Stimulated activated CD8-positive, alpha-beta memory T cell treated with anti-CD3 and anti-CD28 coated beads, Interleukin-15, amount 100 ng/mL, for 24 hours (primary cell): Measurements from ENCODE around the gene ARHGEF7.

ENCODE experiments used
- DNase-seq: peaks from one replicate; pipeline ENCODE4 v3.0.0-alpha.2; 2020; ENCODE audit warnings: low read depth

ARHGEF7 gene

GRCh38 chr13:111346101-111346680 lies 231.1 kb downstream of the ARHGEF7 start:
- no peak for DNase-seq

- no peak for DNase-seq
These were observed 232.3 kb downstream of the ARHGEF7 start for GRCh38 chr13:111347438-111347837.

- DNase-seq: no peak
These were observed 238.4 kb downstream of the ARHGEF7 start for GRCh38 chr13:111353508-111353907.

GRCh38 chr13:111354789-111355188 lies 239.7 kb downstream of the ARHGEF7 start:
- no peak for DNase-seq
